Activated naive CD8-positive, alpha-beta T cell treated with anti-CD3 and anti-CD28 coated beads, Interleukin-2, amount 50 U/mL, for 16 hours (primary cell): Measurements from ENCODE around the gene GPC5.
"Not testable (repeated sequence)": the region's sequence is repeated elsewhere in the genome, so short reads cannot be mapped to it uniquely, and the experiment has no call there.

Experiments used
- DNase-seq: peaks from one replicate; pipeline ENCODE4 v3.0.0-alpha.2; 2020; ENCODE audit warnings: low read depth, low spot score

GPC5 gene

DNA sequence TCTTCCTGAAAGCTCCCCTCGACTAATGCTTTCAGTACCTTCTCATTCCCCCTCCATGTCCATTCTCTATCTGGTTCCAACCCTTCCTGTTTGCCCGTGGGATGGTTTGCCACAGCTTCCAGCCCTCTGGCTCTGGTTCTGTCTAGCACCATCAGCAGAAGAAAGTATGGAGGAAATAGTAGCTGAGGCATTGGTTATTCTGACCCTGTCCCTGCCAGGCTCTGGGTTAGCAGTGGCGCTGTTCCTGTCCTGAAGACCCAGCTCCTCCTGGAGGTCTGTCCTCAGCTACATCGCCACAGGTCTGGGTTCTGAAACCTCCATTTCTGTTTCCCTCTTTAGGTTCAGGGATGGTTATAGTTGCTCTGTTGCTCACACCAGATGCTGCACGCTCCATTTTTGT, 1223.6 kb downstream of the GPC5 start:
- no peak for DNase-seq

DNA sequence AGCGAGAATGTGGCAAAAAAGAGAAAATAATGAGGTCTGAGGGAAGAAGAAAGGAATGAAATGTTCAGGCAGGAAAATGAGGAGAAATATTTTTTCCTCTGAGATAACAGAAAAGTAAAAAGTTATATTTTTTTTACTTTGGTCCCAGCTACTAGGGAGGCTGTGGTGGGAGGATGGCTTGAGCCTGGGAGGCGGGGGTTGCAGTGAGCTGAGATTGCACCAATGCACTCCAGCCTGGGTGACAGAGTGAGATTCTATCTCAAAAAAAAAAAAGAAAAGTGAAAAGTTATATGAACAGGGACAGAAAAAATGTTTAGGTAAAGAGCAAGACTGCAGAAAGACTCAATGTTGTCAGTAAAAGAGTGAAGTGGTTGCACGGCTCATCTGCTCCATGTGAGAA, 1224.5 kb downstream of the GPC5 start:
- no peak for DNase-seq

DNA sequence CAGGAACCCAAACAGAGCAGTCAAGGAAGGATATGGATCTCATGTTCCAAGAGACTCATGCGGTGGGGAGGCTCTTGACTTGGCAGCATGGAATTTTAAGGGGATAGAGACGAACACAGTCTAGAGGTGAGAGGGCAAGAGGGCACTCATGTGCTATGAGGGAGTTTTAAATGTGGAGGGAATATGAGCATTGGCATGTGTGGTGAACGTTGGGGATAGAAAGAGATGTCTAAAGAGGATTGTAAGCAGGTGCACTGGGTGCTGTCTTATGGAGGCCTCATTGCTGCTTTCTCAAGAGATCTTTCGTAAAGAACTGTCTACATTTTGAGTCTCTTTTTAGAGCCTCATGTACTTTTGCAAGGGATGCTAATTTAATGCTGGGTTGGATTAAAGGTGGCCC, 1227.9 kb downstream of the GPC5 start:
- no peak for DNase-seq

DNA sequence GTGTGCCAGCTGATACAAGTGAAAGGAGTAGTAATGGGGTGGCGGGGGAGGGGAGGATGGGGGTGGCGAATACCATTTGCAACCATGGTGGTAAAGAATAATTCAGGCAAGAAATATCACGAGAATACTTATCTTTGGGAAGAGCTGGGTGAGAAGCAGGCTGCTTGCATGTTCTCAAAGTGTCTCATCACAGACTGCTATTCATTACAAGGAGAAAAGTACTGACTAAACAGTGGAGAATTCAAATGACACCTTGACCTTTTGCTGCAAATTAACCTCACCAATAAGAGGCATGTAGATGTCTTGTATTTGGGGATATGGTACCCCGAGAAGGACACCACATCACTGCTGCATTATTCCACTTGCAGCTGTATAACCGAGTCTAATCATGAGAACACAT, 1242.5 kb downstream of the GPC5 start:
- DNase-seq, result no peak

DNA sequence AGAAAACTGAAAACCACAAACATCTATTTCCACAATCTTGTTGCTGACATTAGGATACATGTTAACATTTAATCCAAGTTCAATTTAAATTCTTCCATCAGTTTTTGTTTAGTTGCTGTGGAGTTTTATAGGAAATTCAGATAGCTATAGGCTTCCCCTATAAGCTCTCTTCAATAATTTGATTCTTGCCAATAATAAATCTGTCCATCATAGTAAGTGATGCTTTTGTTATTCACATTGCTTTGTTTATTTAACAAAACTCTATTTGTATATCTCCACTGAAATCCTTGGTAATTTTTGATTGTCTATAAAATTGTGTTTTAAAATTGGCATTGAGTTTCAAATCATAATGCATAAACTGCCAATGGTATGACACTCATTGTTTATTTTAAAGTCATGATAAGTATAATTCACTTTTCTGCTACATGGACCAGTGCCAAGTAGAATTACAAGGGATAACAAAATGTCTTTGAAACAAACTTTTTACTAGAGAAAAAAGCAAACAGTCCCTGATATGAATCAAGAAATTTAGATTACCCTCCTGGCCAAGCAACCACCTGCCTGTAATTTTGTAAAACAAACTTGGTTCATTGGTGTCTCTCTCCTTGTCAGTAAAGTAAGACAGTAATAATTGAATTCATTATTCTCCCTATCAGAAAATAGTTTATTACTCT, 1250.9 kb downstream of the GPC5 start:
- no peak for DNase-seq

DNA sequence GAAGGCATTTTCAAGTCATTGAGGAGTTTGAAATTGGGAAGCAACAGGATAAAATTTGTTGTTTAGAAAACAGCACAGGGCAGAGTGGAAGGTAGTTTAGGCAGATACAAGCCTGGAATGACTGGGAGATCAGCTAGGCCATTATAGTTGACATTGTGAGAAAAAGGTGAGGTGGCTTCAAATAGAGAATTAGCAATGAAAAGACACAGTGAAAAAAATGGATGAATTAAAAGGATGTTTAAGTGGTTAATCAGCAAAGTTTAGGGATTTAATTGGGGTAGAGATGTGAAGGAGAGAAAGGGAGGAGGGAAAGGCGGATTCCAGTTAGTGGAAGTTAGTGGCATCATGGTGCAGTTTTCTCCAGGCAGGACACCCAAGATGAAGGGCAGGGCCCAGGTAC, 1257.7 kb downstream of the GPC5 start:
- DNase-seq, result no peak

DNA sequence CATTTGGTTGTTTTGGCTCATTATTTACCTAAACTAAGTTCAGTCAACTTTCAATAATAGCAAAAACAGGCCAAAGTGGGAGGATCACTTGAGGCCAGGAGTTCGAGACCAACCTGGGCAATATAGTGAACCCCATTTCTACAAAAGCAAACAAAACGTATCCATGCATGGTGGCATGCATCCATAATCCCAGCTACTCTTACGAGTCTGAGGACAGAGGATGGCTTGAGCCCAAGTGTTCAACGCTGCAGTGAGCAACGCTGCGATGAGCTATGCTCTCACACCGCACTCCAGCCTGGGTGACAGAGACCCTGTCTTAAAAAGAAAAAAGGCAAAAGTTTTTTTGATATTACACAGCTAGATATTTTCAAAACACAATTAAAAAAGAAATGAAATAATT, 1258.2 kb downstream of the GPC5 start:
- no peak for DNase-seq

DNA sequence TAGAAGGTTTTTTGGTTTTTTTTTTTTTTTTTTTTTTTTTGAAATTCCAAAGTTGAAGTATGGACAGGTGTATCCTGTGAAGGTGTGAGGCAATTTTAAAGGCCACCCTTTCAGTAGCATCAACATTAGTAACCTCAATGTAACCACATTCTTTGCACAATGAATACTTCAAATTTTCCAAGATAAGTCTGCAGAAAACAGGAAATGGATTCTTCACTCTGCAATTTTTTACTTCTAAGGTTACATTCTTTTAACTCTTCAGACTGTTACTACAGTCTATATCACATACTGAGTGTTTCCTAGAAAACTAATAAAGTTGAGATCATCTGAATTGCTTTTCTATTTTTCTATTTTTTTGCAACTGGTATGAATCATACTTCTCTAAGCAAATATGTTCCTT, 1259.1 kb downstream of the GPC5 start:
- DNase-seq, result no peak

DNA sequence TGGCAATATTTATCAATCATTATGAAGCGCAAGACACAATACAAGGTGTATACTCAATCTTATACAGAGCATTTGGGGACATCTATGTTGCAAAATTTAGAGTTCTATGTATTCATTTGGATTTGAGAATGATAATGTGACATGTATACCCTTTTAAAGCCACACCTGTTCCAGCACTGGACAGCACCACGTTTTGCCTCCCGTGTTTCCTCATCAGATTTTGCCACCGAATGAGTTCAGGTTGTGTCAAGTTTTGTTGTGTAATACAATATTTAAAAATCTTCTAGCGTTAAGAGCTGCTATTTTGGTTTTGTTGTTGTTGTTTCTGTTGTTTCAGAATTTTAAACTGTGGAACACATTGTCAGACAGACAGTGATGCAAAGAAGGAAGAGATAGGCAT, 1259.9 kb downstream of the GPC5 start:
- no peak for DNase-seq

DNA sequence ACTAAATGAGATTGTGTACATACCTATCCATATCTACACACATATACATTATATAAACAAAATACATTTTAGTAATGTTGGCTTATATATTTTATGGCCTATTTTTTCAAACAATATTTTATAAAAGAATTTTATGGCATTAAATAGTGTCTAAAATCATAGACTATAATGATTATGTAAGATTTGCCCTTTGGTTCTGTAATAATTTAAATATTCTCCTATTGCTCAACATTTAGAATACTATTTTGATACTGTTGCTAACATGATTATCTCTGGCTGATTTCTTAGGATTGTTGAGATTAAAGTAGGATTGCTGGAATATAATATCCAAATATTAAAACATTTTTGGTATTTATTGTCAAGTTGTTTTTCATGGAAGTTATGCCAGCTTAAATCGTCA, 1263.0 kb downstream of the GPC5 start:
- no peak for DNase-seq

DNA sequence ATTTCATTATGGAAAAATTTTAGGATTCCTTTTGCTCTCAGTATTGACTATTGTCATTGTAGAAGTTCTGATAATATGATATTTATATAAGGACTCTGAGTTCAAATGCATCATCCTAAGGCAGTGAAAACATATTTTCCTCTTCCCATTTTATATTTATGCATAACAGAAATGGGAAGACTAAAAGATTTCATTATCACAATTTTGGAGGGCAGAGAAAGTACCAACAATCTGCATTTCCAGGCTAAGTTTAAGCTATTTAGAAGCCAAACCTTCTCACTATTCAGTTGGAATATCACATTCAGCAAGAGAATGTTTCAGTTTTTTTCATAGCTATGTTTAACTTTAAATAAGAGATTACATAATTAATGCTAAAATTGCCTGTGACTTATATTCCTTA, 1269.7 kb downstream of the GPC5 start:
- DNase-seq, result no peak

DNA sequence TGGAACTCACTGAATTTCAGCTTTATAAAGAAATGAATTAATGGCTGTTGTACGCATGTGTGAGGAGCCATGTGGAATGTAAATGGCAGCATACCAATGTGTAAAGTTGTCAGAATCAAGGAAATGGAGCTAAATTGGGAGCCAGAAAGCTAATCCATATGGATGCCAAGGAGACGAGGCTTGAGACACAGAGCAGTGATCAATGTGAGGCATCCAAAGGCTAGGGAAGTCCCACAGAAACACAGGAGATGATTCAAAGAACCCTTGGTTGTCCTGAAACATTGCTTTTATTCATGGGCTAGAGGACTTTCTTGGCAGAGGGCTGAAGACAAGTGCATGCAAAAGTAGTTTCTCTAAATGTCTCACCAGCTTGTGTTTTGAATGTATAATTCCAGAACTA, 1271.7 kb downstream of the GPC5 start:
- DNase-seq, result no peak

DNA sequence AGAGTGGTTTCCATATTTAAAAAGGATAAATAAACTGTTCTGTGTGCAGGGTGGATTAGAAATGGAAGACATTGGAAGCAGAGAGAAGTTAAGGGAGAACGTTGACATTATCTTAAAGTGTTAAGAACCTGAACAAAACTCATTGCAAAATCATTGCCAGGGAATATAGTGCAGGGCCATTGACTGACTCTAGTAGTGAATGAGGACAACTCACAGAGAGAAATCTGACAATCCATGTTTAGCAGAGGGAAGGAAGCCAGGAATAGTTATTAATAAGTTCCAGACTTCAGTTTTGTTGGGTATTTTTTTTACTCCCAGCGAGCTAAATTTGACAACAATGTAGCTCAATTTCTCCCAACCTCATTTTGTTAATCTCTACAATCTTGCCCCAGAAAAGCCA, 1273.4 kb downstream of the GPC5 start:
- no peak for DNase-seq

DNA sequence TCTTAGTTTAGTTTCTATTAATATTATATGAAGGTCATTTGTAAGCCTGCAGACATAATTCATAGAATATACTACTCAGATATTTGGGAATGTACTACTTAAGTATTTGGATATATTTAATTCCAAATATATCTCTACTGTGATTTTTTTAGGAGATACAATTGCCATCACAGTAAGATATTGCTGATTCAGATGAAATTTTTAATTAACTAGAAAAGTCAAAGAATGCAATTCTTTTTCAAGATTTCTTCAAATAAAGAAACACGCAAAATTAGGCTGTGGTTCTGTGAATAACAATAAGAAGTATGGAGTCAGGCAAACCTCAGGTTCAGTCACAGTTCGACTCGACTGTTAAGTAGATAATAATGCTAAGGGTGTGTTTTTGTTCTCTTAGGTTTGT, 1277.8 kb downstream of the GPC5 start:
- no peak for DNase-seq

DNA sequence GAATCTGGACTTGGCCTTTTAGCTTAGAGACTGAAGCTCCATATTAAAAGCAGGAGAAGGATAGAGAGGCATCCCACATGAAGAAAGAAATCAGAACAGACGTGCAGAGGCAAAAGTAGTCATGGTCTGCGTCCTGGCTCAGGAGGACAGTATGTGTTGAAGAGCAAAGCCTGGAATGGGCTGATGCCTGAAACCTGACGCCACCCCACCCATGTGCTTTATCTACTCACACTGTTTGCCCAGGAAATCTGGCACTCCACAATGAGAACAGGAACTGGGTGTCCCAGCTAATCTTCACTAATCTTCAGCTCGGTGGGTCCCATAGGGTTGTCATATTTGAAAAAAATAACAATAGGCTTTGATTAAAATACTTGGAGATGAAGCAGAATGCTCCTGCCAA, 1279.2 kb downstream of the GPC5 start:
- no peak for DNase-seq

DNA sequence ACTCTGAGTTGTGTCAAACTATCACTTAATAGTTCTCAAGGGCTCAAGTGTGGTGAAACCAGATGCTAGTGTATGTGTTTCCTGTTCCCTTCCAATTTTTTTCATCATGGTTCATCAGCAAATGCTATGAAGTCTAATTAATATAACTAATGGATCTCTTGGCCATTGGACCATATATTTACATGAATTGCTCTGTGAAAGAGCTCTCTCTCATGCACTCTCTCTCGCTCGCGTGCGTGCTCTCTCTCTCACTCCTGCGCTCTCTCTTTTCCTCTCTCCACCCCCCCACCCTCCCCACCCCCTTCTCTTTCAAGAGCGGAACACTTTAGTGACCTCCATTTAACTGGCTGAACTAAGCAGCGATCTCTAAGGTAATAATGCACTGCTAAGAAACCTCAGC, 1281.2 kb downstream of the GPC5 start:
- no peak for DNase-seq

DNA sequence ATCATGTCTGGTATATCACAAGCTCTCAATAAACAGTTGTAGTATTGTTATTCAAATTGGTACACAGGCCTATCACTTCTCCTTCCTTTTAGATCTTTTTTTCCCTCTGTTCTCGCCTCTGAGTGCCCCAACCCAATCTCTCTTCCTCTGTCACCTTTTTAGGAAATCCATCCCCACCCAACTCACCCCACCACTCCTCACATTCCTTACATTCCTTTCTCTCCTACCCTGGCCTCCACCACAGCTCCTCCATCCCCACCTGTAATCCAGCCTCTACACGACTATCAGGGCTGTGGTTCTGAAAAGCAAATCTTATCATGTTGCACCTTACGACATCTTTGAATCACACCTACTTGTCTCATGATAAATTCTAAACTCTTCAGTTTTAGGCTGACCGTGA, 1282.8 kb downstream of the GPC5 start:
- no peak for DNase-seq

DNA sequence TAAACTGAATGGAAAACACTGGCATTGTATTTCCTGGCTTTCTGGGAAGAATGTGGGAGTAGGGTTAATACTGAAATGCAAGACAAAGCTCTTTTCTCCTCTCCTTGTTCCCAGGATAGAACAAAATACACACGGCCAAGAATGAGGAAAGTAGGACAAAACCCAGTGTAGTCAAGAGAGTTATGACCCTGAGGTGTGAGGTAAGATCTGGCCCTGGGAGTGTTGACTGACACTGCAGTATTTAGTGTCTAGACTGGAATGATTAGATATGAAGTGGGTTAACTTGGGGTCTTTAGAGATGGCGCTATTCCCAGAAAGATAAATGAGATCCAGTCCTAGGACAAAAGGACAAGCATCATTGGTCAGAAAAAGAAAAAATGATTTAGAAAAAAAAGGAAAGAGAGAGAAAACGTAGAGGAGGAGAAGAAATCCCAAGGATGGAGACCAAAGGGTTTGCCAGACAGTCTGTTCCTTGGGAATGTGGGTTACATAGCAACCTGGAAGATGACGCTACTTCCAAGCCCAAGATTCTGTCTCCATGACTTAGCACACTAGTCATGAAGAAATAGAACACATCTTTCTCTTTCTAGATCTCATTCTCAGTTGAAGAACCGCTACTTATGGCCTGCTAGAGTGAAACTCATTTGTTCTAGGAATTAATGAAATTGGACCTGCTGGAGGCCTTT, 1284.6 kb downstream of the GPC5 start:
- no peak for DNase-seq

DNA sequence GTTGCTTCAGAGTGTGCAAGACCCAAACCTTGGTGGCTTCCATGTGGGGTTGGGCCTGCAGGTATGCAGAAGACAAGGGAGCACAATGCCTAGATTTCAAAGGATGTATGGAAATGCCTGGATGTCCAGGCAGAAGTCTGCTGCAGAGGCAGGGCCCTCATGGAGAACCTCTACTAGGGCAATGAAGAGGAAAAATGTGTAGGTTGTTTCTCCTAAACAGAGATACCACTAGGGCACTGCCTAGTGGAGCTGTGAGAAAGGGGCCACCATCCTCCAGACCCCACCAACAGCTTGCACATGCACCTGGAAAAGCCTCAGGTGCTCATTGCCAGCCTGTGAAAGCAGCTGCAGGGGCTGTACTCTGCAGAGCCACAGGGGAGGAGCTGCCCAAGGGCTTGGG, 1295.6 kb downstream of the GPC5 start:
- DNase-seq, result no peak

DNA sequence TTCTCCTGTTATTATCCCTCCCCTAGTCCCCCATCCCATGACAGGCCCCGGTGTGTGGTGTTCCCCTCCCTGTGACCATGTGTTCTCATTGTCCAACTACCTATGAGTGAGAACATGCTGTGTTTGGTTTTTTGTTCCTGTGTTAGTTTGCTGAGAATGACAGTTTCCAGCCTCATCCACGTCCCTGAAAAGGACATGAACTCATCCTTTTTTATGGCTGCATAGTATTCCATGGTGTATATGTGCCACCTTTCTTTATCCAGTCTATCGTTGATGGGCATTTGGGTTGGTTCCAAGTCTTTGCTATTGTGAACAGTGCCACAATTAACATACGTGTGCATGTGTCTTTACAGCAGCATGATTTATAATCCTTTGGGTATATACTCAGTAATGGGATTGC, 1297.4 kb downstream of the GPC5 start:
- DNase-seq, result not testable (repeated sequence)

DNA sequence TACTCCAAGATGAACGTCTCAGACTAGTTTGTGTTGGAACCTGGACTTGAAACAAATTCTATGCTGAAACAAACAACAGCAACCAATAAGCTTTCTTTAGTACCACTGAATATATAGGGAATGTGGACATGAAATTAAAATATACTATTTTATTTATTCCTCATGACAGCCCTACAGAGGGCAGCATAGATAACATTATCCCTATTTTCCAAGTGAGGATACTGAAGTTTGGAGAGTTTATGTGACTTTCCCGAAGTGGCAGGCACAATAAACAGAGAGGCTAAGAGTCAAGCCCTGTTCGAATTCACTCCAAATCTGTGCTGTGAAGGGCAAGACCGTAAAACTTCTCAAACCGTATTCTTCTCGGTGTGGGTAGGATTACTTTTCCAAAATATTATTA, 1318.3 kb downstream of the GPC5 start:
- no peak for DNase-seq

DNA sequence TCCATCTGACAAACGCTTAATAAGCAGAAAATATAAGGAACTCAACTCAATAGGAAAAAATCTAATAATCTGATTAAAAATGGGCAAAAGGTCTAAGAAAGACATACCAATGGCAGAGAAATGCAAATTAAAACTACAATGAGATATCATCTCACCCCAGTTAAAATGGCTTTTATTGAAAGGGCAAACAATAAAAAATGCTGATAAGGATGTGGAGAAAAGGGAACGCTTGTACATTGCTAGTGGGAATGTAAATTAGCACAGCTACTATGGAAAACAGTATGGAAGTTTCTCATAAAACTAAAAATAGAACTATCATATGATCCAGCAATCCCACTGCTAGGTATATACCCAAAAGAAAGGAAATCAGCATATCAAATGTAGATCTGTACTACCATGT, 1319.4 kb downstream of the GPC5 start:
- no peak for DNase-seq

DNA sequence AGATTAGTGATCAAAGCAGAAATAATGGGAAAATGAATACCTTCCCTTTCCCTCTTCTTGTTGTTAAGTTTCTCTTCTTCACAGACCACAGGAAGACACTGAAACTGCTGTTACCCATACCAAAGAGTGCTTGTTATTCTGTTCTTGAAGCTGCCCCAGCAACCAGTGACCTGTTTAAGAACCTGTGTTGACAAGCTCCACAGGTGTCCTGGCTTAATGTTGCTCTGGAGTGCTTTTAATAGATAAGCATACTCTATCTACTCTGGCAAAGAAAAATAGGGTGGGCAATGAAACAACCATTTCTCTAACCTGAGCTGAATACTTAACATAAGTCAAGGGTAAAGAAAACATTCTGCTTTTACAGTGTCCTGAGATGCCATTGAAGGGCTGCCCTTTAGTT, 1321.4 kb downstream of the GPC5 start:
- no peak for DNase-seq

DNA sequence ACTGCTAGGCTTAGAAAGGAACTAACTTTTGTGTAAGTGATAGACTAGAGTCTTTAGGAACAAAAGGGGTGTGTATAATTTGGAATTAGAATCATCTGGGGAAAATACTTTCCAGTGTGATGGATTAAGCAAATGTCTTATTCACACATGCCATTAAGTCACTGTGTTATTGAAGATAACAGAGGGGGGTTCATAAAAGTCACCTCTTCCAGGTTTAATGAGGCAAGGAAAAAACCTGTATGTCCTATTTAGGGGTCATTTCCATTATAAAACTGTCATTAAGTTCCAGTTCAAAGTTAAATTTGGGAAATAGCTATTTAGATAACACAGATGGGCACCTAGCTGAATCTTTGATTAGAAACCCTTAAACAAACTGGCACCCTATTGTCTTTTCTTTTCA, 1323.2 kb downstream of the GPC5 start:
- no peak for DNase-seq
